Measurements from ENCODE around the gene LILRB5.

LILRB5 gene

DNA sequence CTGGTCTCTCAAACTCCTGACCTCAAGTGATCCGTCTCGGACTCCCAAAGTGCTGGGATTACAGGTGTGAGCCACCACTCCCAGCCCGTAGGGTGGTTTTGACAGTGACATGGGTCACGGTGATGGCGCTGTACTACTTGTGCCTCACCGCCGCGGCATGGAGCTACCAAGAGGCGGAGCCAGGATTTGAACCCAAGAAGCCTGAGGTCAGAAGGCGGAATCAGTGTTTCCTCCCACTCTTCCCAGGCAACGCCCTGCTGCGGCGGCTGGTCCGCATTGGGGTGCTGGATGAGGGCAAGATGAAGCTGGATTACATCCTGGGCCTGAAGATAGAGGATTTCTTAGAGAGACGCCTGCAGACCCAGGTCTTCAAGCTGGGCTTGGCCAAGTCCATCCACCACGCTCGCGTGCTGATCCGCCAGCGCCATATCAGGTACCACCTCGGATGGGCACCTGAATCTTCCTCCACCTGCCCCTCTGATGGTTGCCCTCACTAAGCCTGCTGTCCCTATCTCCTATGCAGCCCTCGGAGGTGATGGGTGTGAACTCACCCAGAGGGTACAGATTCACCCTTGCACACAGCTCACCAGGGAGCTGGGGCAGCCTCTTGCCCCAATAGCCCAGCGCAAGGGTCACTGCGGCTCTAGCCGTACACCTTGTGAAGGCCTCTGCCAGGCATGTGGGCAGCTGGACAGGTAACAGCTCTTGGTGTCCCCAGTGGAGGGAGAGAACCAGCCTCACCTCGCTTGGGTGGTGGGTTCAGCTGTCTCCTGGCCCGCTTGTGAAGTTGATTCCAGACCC is 50.8 kb downstream of the LILRB5 start:
- peak overlapping the region; percentile 94 for H3K27ac Mint-ChIP-seq
- peak overlapping the region; percentile 95 for H3K4me3 Mint-ChIP-seq
- H3K9me3 Mint-ChIP-seq = peaks cover 3% of the 10 kb centered on the region
- H3K27me3 Mint-ChIP-seq = no peaks in the 10 kb centered on the region
- H3K4me1 Mint-ChIP-seq = peaks cover 98% of the 10 kb centered on the region
- H3K36me3 Mint-ChIP-seq (ENCODE audit: low read depth) = peaks cover 80% of the 10 kb centered on the region
- ATAC-seq (no peak), DNase-seq (no peak)

DNA sequence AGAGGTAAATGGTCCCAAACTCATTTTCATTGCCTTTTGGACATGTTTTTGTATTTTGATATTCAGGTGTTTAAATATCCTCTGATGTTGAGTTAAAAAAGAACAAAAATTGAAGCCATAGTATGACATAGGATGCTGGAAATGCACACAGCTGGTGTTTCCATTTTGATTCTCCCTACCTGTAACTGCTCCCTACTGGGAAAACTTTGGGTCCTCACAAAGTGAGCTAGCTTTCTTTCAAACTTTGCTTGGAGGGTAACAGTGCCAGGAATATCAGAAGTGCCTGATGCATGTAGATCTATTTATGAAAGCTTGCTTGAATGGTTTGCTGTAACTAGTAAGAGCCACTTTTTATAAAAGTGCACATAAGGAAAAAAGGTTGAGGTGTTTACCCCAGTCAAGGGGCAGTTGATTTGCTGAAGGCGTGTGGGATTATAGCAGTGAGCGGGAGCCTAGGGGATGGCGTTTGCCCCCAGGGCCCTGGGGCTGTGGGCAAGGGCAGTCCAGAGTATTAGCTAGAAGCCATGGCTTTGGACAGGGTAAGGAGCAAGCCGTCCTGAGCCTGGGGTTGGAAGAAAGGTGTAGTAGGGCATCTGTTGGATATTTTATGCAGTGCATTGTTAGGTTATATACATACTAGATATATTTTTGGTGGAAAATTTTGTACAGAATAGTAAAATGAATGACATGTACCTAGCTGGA is 52.2 kb downstream of the LILRB5 start:
- Mint-ChIP-seq H3K4me1 (peaks cover 90% of the 10 kb centered on the region), H3K27me3 (peaks cover 5% of the 10 kb centered on the region), H3K36me3 (ENCODE audit: low read depth) (peaks cover 80% of the 10 kb centered on the region), H3K27ac (peak overlapping the region; percentile 100), H3K9me3 (no peaks in the 10 kb centered on the region), H3K4me3 (peak overlapping the region; percentile 95)
- no peak for ATAC-seq
- no peak for DNase-seq

GRCh38 chr19:54203151-54203611 is 53.9 kb downstream of the LILRB5 start:
- ATAC-seq = no peak
- H3K4me1 Mint-ChIP-seq = peaks cover 83% of the 10 kb centered on the region
- H3K27me3 Mint-ChIP-seq = peaks cover 5% of the 10 kb centered on the region
- peak overlapping the region; percentile 100 for H3K27ac Mint-ChIP-seq
- DNase-seq = no peak
- H3K9me3 Mint-ChIP-seq = no peaks in the 10 kb centered on the region
- peak overlapping the region; percentile 95 for H3K4me3 Mint-ChIP-seq
- peaks cover 75% of the 10 kb centered on the region for H3K36me3 Mint-ChIP-seq (ENCODE audit: low read depth)

- DNase-seq = no peak
- peaks cover 5% of the 10 kb centered on the region for H3K27me3 Mint-ChIP-seq
- peak overlapping the region; percentile 95 for H3K4me3 Mint-ChIP-seq
- peaks cover 71% of the 10 kb centered on the region for H3K4me1 Mint-ChIP-seq
- ATAC-seq = no peak
- H3K9me3 Mint-ChIP-seq = no peaks in the 10 kb centered on the region
- H3K36me3 Mint-ChIP-seq (ENCODE audit: low read depth) = peaks cover 63% of the 10 kb centered on the region
- H3K27ac Mint-ChIP-seq = peak overlapping the region; percentile 100
Observed at GRCh38 chr19:54201980-54202379, 55.1 kb downstream of the LILRB5 start.

DNA sequence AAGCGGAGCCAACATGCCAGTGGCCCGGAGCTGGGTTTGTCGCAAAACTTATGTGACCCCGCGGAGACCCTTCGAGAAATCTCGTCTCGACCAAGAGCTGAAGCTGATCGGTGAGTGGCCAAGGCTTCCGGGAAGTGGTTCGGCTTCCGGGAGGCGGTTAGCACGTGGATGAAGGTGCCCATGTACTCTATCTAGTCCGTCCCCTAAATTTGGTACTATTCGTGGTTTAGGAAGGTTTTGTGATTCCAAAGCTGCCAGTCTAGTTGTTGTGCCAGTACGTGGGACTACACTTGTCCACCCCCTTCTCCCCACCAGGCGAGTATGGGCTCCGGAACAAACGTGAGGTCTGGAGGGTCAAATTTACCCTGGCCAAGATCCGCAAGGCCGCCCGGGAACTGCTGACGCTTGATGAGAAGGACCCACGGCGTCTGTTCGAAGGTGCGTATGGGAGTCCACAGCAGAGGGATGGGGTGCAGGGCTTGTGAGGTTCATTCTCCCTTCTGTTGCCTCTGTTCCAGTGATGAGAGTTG is 55.8 kb downstream of the LILRB5 start:
- peaks cover 56% of the 10 kb centered on the region for H3K36me3 Mint-ChIP-seq (ENCODE audit: low read depth)
- ATAC-seq (no peak), DNase-seq (peak; percentile 22)
- H3K9me3 Mint-ChIP-seq = no peaks in the 10 kb centered on the region
- H3K27me3 Mint-ChIP-seq = peaks cover 5% of the 10 kb centered on the region
- H3K4me3 Mint-ChIP-seq = peak overlapping the region; percentile 95
- peak overlapping the region; percentile 100 for H3K27ac Mint-ChIP-seq
- H3K4me1 Mint-ChIP-seq = peaks cover 65% of the 10 kb centered on the region
